ENCODE data around the gene SEPTIN2.

GRCh38 chr2:241280291-241280690 is 35.4 kb upstream of the SEPTIN2 start:
- TF ChIP-seq FOXA1 (IDR thresholded peaks at IDR 0.05) (no peak), ELF4 (IDR thresholded peaks at IDR 0.05) (no peak), HDGF (IDR thresholded peaks at IDR 0.05; ENCODE audit: borderline replicate concordance) (no peak), SUZ12 (IDR thresholded peaks at IDR 0.05) (no peak)

Measured in HEK293T (cell line).